Measurements from ENCODE around the gene TBC1D21. TPM values are rescaled to one million over a fixed set of nuclear protein-coding genes. Genes with fewer than 3 reads are reported as not detected.

TBC1D21 gene
- total RNA-seq, 1 experiment from 2014 or later: not detected

DNA sequence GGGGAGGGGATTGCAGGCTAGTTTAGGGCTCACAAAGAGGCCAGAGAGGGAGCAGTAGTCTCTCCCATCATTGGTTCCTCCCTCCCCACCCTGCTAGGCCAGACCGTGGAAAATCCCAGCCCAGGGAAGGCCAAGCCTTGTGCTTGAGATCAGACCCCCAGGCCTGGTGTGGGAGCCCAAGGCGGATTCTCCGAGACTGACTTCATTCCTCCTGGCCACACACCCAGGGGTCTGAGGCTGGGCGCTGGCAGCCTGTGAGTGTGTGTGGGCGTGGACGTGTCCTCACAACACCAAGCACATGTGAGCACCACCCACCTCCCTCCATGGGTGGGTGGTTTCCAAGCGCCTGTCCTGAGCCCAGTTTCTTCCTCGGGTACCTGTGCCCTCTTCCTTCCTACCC lies 57.0 kb downstream of the TBC1D21 start:
- H3K27ac ChIP-seq (ENCODE audit: low read length): no peak overlapping the region
- no peaks in the 10 kb centered on the region for H3K79me2 ChIP-seq (ENCODE audit: low read length)
- no peak overlapping the region for H2AFZ ChIP-seq (ENCODE audit: low read length)
- no peaks in the 10 kb centered on the region for H3K9me3 ChIP-seq (ENCODE audit: low read length)
- no peak overlapping the region for H3K9ac ChIP-seq (ENCODE audit: low read length)
- no peaks in the 10 kb centered on the region for H3K9me2 ChIP-seq (replicated peaks; ENCODE audit: insufficient read depth, low read length)
- H4K20me1 ChIP-seq (ENCODE audit: insufficient read depth, low read depth, low read length): no peaks in the 10 kb centered on the region
- no peak overlapping the region for H3K4me2 ChIP-seq (ENCODE audit: low read depth, low read length, poor library complexity, severe bottlenecking)
- H3K27me3 ChIP-seq (ENCODE audit: low read length): no peaks in the 10 kb centered on the region
- H3K4me3 ChIP-seq (ENCODE audit: low read length): no peak overlapping the region
- H3K36me3 ChIP-seq (ENCODE audit: insufficient read depth, low read length): no peaks in the 10 kb centered on the region
- DNase-seq: no peak
- H3K4me1 ChIP-seq (ENCODE audit: low read length): no peaks in the 10 kb centered on the region

DNA sequence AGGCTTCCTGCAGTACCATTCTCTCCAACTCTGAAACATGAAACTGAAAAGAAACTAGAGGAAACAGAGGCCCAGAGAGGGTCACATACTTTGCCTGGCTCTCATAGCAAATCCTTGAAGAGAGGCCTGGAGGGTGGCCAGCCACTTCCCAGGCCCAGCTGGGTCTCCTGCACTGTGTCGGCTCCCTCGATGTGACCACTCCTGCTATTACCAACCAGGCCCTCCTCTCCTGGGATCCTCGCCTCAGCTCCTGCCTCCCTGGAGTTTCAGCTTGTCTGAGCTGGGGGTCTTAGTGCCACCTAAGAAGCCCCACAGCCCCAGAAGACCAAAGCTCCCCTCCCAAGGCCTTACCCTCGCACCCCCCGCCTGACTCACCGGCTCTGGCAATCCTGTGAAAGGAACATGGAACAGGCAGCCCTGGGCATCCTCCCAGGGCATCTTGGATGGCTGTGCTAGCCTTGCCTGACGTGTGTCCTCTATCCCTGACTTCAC lies 57.5 kb downstream of the TBC1D21 start:
- no peaks in the 10 kb centered on the region for H3K9me2 ChIP-seq (replicated peaks; ENCODE audit: insufficient read depth, low read length)
- H3K27ac ChIP-seq (ENCODE audit: low read length): no peak overlapping the region
- no peaks in the 10 kb centered on the region for H3K36me3 ChIP-seq (ENCODE audit: insufficient read depth, low read length)
- no peak overlapping the region for H3K4me2 ChIP-seq (ENCODE audit: low read depth, low read length, poor library complexity, severe bottlenecking)
- no peaks in the 10 kb centered on the region for H3K79me2 ChIP-seq (ENCODE audit: low read length)
- H4K20me1 ChIP-seq (ENCODE audit: insufficient read depth, low read depth, low read length): no peaks in the 10 kb centered on the region
- no peaks in the 10 kb centered on the region for H3K9me3 ChIP-seq (ENCODE audit: low read length)
- no peaks in the 10 kb centered on the region for H3K27me3 ChIP-seq (ENCODE audit: low read length)
- H3K9ac ChIP-seq (ENCODE audit: low read length): no peak overlapping the region
- DNase-seq: no peak
- H3K4me3 ChIP-seq (ENCODE audit: low read length): no peak overlapping the region
- H3K4me1 ChIP-seq (ENCODE audit: low read length): no peaks in the 10 kb centered on the region
- no peak overlapping the region for H2AFZ ChIP-seq (ENCODE audit: low read length)

DNA sequence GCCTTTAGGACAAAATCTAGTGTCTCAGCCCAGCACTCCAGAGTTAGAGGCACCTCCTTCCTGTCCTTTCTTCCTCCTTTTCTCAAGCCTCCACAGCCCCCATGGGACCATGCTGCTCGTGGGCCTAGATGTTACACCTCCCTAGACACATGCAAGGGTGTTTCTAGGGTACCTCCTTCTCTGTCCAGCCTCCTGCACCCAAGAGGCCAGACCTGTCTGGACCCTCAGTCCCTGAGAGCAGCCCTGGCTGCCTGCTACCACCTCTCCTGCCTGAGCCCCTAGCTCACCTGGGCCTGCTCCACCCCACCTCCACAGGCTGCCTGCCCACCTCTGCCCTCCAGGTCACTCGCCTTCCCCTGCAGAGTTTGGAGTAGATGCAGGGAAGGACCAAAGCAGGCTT lies 58.1 kb downstream of the TBC1D21 start:
- no peaks in the 10 kb centered on the region for H3K9me2 ChIP-seq (replicated peaks; ENCODE audit: insufficient read depth, low read length)
- no peak overlapping the region for H2AFZ ChIP-seq (ENCODE audit: low read length)
- H3K4me3 ChIP-seq (ENCODE audit: low read length): no peak overlapping the region
- H3K79me2 ChIP-seq (ENCODE audit: low read length): no peaks in the 10 kb centered on the region
- H3K36me3 ChIP-seq (ENCODE audit: insufficient read depth, low read length): no peaks in the 10 kb centered on the region
- no peak overlapping the region for H3K27ac ChIP-seq (ENCODE audit: low read length)
- H3K9ac ChIP-seq (ENCODE audit: low read length): no peak overlapping the region
- no peaks in the 10 kb centered on the region for H4K20me1 ChIP-seq (ENCODE audit: insufficient read depth, low read depth, low read length)
- H3K4me1 ChIP-seq (ENCODE audit: low read length): no peaks in the 10 kb centered on the region
- no peaks in the 10 kb centered on the region for H3K9me3 ChIP-seq (ENCODE audit: low read length)
- DNase-seq: no peak
- H3K27me3 ChIP-seq (ENCODE audit: low read length): no peaks in the 10 kb centered on the region
- H3K4me2 ChIP-seq (ENCODE audit: low read depth, low read length, poor library complexity, severe bottlenecking): no peak overlapping the region

DNA sequence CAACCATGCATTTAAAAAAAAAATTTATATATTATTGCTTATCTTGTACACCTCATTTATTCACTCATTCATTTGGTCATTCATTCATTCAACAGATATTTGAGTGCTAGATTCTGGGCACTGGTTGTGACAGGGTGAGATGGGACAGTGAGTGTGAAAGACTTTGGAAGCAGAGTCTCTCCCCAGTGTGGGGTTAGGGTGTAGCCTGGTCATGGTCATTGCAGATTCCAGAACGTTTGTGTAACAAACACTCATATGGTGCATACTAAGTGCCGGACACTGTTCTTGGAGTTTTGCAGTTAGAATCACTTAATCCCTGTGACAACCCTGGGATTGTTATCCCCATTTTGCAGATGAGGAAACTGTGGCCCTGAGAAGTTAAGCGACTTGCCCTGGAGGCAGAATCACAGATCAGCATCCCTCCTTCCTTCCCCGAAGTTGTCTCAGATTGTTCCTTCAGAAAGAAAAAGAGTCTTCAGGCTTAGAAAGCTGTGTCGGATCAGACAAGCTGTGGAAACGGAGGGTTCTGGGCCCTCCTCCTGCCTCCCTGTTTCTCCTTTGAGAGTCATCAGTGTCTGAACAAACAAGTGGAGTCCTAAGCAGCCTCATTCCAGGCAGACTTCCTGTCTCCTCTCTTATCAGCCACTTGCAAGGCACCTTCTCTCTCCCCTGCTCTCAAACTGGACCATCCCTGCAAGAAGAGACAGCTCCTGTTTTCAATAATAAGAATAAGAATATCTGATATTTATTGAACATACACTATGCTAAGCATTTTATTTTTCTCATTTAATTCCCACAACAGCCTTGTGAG lies 59.2 kb downstream of the TBC1D21 start:
- no peaks in the 10 kb centered on the region for H3K9me3 ChIP-seq (ENCODE audit: low read length)
- no peaks in the 10 kb centered on the region for H3K4me1 ChIP-seq (ENCODE audit: low read length)
- no peaks in the 10 kb centered on the region for H3K9me2 ChIP-seq (replicated peaks; ENCODE audit: insufficient read depth, low read length)
- no peak overlapping the region for H2AFZ ChIP-seq (ENCODE audit: low read length)
- H3K4me2 ChIP-seq (ENCODE audit: low read depth, low read length, poor library complexity, severe bottlenecking): no peak overlapping the region
- H3K4me3 ChIP-seq (ENCODE audit: low read length): no peak overlapping the region
- H3K27ac ChIP-seq (ENCODE audit: low read length): no peak overlapping the region
- no peaks in the 10 kb centered on the region for H4K20me1 ChIP-seq (ENCODE audit: insufficient read depth, low read depth, low read length)
- no peaks in the 10 kb centered on the region for H3K36me3 ChIP-seq (ENCODE audit: insufficient read depth, low read length)
- no peak overlapping the region for H3K9ac ChIP-seq (ENCODE audit: low read length)
- no peak for DNase-seq
- H3K79me2 ChIP-seq (ENCODE audit: low read length): no peaks in the 10 kb centered on the region
- no peaks in the 10 kb centered on the region for H3K27me3 ChIP-seq (ENCODE audit: low read length)

DNA sequence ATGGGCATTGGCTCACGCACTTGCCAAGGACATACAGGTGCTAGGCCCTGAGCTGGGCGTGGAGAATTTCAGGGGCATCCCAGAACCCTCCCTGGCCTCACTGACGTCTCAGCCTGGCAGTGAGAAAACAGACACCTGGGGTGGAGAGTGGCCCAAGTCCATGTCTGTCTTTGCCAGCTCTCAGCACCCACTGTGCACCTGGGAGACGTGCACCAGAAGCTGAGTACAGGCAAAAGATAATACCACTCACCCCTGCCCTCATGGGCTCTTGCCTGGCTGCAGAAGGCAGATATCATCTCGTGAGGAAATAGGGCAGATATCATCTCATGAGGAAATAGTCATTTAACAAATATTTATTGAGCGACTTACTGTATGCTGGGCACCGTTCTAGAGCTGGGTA lies 60.9 kb downstream of the TBC1D21 start:
- H2AFZ ChIP-seq (ENCODE audit: low read length): no peak overlapping the region
- H3K9me3 ChIP-seq (ENCODE audit: low read length): no peaks in the 10 kb centered on the region
- H3K4me3 ChIP-seq (ENCODE audit: low read length): no peak overlapping the region
- H3K9ac ChIP-seq (ENCODE audit: low read length): no peak overlapping the region
- H3K36me3 ChIP-seq (ENCODE audit: insufficient read depth, low read length): no peaks in the 10 kb centered on the region
- H3K4me2 ChIP-seq (ENCODE audit: low read depth, low read length, poor library complexity, severe bottlenecking): no peak overlapping the region
- H3K79me2 ChIP-seq (ENCODE audit: low read length): no peaks in the 10 kb centered on the region
- H3K27me3 ChIP-seq (ENCODE audit: low read length): no peaks in the 10 kb centered on the region
- DNase-seq: no peak
- no peaks in the 10 kb centered on the region for H3K9me2 ChIP-seq (replicated peaks; ENCODE audit: insufficient read depth, low read length)
- no peaks in the 10 kb centered on the region for H4K20me1 ChIP-seq (ENCODE audit: insufficient read depth, low read depth, low read length)
- no peaks in the 10 kb centered on the region for H3K4me1 ChIP-seq (ENCODE audit: low read length)
- H3K27ac ChIP-seq (ENCODE audit: low read length): no peak overlapping the region

DNA sequence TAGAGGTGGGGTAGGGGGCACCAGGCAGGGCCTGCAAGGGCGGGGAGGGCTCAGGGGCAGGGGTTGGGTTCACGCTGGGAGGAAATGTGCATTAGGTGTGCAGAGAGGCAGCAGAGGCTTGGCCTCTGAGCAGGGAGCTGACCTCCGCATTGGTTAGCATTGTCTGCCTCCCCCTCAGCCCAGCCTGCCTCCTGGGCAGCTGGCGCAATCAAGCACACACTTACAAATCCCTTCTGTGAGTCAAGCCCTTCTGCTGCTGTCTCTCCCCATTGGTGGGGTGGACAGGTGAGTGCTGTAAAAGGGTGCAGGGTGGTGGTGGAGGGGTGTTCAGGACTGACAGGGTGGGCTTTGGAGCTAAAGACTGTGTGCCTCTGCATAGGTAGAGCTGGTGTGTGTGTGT lies 62.2 kb downstream of the TBC1D21 start:
- Histone ChIP-seq H3K79me2 (ENCODE audit: low read length) (no peaks in the 10 kb centered on the region), H4K20me1 (ENCODE audit: insufficient read depth, low read depth, low read length) (no peaks in the 10 kb centered on the region), H2AFZ (ENCODE audit: low read length) (no peak overlapping the region), H3K9me3 (ENCODE audit: low read length) (no peaks in the 10 kb centered on the region), H3K4me1 (ENCODE audit: low read length) (no peaks in the 10 kb centered on the region), H3K4me3 (ENCODE audit: low read length) (no peak overlapping the region), H3K27ac (ENCODE audit: low read length) (no peak overlapping the region), H3K36me3 (ENCODE audit: insufficient read depth, low read length) (no peaks in the 10 kb centered on the region), H3K9ac (ENCODE audit: low read length) (no peak overlapping the region), H3K9me2 (replicated peaks; ENCODE audit: insufficient read depth, low read length) (no peaks in the 10 kb centered on the region), H3K4me2 (ENCODE audit: low read depth, low read length, poor library complexity, severe bottlenecking) (no peak overlapping the region), H3K27me3 (ENCODE audit: low read length) (no peaks in the 10 kb centered on the region)
- no peak for DNase-seq

DNA sequence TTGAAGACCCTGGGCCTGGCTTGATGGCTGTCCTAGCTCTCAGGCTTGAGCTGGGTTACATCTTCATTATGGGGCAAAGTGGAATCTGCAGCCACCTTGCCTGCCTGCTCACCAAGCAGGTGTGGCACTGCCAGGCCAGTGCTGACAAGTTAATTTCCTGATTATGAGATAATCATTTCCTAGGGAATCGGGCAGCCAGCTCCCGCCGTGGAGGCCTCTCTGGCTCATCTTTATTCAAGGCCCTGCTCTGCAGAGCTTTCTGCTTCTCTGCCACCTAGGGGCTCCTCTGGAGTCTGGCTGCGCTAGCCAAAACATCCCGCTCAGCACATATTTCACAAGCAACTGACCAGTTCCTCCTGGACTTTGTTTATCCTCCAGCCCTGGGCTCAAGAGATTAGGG lies 62.8 kb downstream of the TBC1D21 start:
- Histone ChIP-seq H3K27me3 (ENCODE audit: low read length) (no peaks in the 10 kb centered on the region), H3K9me3 (ENCODE audit: low read length) (no peaks in the 10 kb centered on the region), H3K9ac (ENCODE audit: low read length) (no peak overlapping the region), H4K20me1 (ENCODE audit: insufficient read depth, low read depth, low read length) (no peaks in the 10 kb centered on the region), H3K27ac (ENCODE audit: low read length) (no peak overlapping the region), H3K79me2 (ENCODE audit: low read length) (no peaks in the 10 kb centered on the region), H3K4me1 (ENCODE audit: low read length) (no peaks in the 10 kb centered on the region), H3K4me3 (ENCODE audit: low read length) (no peak overlapping the region), H2AFZ (ENCODE audit: low read length) (no peak overlapping the region), H3K9me2 (replicated peaks; ENCODE audit: insufficient read depth, low read length) (no peaks in the 10 kb centered on the region), H3K4me2 (ENCODE audit: low read depth, low read length, poor library complexity, severe bottlenecking) (no peak overlapping the region), H3K36me3 (ENCODE audit: insufficient read depth, low read length) (no peaks in the 10 kb centered on the region)
- DNase-seq: no peak

DNA sequence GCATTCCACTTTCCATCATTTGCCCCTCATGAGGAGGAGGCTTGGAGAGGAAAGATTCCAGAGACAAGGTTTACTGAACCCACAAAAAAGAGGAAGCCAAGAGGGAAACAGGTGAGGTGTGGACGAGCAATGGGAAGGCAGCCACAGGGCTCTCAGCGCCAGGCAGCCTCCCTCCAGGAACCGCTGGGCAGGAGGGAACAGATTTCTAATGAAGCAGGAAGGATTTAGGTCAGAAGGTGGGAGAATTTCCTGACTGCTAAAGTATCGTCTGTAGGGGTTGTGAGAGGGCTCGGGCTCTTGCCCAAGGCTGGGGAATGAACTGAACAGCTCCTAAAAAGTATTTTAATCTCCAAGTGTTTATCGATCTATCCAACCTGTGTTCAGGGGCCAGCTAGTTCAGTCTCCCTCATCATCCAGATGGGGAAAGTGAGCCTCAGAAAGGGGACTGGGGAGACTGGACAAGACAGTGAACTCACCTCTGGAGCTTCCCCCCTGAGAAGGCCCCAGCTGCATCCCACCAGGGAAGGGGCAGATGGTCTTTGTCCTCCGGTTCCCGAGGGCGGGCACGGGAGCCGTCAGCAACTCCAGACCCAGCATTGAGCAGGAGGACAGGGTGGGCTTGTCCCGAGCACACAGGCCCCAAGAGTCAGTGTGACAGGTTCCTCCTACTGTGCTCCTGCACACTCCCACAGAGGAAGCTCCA lies 63.4 kb downstream of the TBC1D21 start:
- Histone ChIP-seq H3K79me2 (ENCODE audit: low read length) (no peaks in the 10 kb centered on the region), H3K4me3 (ENCODE audit: low read length) (no peak overlapping the region), H3K4me1 (ENCODE audit: low read length) (no peaks in the 10 kb centered on the region), H3K9me2 (replicated peaks; ENCODE audit: insufficient read depth, low read length) (no peaks in the 10 kb centered on the region), H3K36me3 (ENCODE audit: insufficient read depth, low read length) (no peaks in the 10 kb centered on the region), H2AFZ (ENCODE audit: low read length) (no peak overlapping the region), H3K9ac (ENCODE audit: low read length) (no peak overlapping the region), H4K20me1 (ENCODE audit: insufficient read depth, low read depth, low read length) (no peaks in the 10 kb centered on the region), H3K27me3 (ENCODE audit: low read length) (no peaks in the 10 kb centered on the region), H3K4me2 (ENCODE audit: low read depth, low read length, poor library complexity, severe bottlenecking) (no peak overlapping the region), H3K27ac (ENCODE audit: low read length) (no peak overlapping the region), H3K9me3 (ENCODE audit: low read length) (no peaks in the 10 kb centered on the region)
- DNase-seq: no peak
